HepG2 (cell line): ENCODE results near the gene IL18. TPM values are rescaled to one million over a fixed set of nuclear protein-coding genes. Genes with fewer than 3 reads are reported as not detected.

Experiments
- MAFG ChIP-seq: sonication (generic); formaldehyde crosslinking; IDR thresholded peaks from 2 replicates; pipeline ENCODE4 v1.5.1; 2020; ENCODE audit warnings: mild to moderate bottlenecking, missing genetic modification reagents
- SMARCE1 ChIP-seq: fragments of 450-650 bp; IDR thresholded peaks from 2 replicates; pipeline ENCODE4 v1.6.1; 2017; ENCODE audit warnings: borderline replicate concordance
- TEAD3 ChIP-seq: optimal IDR thresholded peaks from 2 replicates; pipeline ENCODE3; 2016; ENCODE audit warnings: borderline replicate concordance
- THYN1 ChIP-seq: sonication (generic); formaldehyde crosslinking; IDR thresholded peaks from 2 replicates; pipeline ENCODE4 v1.8.1; 2023; ENCODE audit warnings: low read depth, mild to moderate bottlenecking, moderate library complexity, missing genetic modification reagents, borderline replicate concordance
- ZNF138 ChIP-seq: sonication (generic); formaldehyde crosslinking; IDR thresholded peaks from 2 replicates; pipeline ENCODE4 v1.5.0; 2020; ENCODE audit warnings: mild to moderate bottlenecking, low read depth, missing genetic modification reagents
- polyA plus RNA-seq, 8 experiments: library from polyadenylated mRNA; depleted of rRNA in 3 of 8; stranded (reverse) in 7 of 8; unstranded in 1 of 8; fragments of >200 nt; fragmentation: Illumina TruSeq in 4 of 8; extraction: Trizol in 4 of 8; gene quantifications; 2 replicates each; pipeline versions ENCODE4 v1.2.1 to v1.2.3, GENCODE V29; 2011 to 2016; ENCODE audit warnings: low read depth in 4 of 8, missing spikeins in 1 of 8, mixed read lengths in 1 of 8; ENCODE audit not compliant: insufficient read depth in 1 of 8
- total RNA-seq, 5 experiments: library from RNA; depleted of rRNA; stranded (reverse); fragments of >200 nt; fragmentation: Illumina TruSeq; extraction: Trizol; gene quantifications; 2 replicates each; pipeline ENCODE4 v1.2.3, GENCODE V29; 2016; ENCODE audit warnings: low read depth in 1 of 5
- TF ChIP-seq, protein P1 (sequence below): sonication (generic); formaldehyde crosslinking; conservative IDR thresholded peaks from 2 replicates; pipeline ENCODE4 v1.4.0; 2020; ENCODE audit warnings: mild to moderate bottlenecking, missing genetic modification reagents, moderate library complexity
- TF ChIP-seq, protein P2 (sequence below): sonication (generic); formaldehyde crosslinking; conservative IDR thresholded peaks from 2 replicates; pipeline ENCODE4 v1.8.0; 2022; ENCODE audit warnings: missing genetic modification reagents
- TF ChIP-seq, protein P3 (sequence below): sonication (generic); formaldehyde crosslinking; IDR thresholded peaks from 2 replicates; pipeline ENCODE4 v1.4.0; 2020; ENCODE audit warnings: mild to moderate bottlenecking, missing genetic modification reagents
- TF ChIP-seq, protein P4 (sequence below): sonication (generic); formaldehyde crosslinking; IDR thresholded peaks from 2 replicates; pipeline ENCODE4 v1.8.0; 2022; ENCODE audit warnings: missing genetic modification reagents, mild to moderate bottlenecking, inconsistent platforms, borderline replicate concordance

Gene IL18
- total and polyA plus RNA-seq, 2 of the 13 experiments (the other 11 are each of a cell fraction or from before 2014, with no cell fraction given): 0.89 to 2.7 TPM

DNA sequence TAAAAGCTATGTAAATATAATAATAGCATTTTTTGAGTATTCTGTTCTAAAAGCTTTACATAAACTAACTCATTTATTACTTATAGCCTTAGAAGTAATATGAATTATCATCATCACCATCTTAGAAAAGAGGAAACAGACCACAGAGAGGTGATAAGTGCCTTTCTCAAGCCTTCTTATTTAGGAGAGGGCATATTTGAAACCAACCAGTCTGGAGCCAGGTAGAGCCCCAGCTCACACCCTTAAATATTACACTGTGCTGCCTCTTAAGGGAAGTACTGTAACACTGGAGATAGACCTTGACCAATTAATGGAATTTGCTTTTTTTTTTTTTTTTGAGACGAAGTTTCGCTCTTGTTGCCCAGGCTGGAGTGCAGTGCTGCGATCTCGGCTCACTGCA is 13.7 kb upstream of the IL18 start (continued):
- TF ChIP-seq, protein P1, sequence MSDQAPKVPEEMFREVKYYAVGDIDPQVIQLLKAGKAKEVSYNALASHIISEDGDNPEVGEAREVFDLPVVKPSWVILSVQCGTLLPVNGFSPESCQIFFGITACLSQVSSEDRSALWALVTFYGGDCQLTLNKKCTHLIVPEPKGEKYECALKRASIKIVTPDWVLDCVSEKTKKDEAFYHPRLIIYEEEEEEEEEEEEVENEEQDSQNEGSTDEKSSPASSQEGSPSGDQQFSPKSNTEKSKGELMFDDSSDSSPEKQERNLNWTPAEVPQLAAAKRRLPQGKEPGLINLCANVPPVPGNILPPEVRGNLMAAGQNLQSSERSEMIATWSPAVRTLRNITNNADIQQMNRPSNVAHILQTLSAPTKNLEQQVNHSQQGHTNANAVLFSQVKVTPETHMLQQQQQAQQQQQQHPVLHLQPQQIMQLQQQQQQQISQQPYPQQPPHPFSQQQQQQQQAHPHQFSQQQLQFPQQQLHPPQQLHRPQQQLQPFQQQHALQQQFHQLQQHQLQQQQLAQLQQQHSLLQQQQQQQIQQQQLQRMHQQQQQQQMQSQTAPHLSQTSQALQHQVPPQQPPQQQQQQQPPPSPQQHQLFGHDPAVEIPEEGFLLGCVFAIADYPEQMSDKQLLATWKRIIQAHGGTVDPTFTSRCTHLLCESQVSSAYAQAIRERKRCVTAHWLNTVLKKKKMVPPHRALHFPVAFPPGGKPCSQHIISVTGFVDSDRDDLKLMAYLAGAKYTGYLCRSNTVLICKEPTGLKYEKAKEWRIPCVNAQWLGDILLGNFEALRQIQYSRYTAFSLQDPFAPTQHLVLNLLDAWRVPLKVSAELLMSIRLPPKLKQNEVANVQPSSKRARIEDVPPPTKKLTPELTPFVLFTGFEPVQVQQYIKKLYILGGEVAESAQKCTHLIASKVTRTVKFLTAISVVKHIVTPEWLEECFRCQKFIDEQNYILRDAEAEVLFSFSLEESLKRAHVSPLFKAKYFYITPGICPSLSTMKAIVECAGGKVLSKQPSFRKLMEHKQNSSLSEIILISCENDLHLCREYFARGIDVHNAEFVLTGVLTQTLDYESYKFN (CRISPR knock-in tag): no peak
- no peak for TF ChIP-seq ZNF138 (CRISPR knock-in tag)
- TF ChIP-seq TEAD3: no peak
- TF ChIP-seq, protein P2, sequence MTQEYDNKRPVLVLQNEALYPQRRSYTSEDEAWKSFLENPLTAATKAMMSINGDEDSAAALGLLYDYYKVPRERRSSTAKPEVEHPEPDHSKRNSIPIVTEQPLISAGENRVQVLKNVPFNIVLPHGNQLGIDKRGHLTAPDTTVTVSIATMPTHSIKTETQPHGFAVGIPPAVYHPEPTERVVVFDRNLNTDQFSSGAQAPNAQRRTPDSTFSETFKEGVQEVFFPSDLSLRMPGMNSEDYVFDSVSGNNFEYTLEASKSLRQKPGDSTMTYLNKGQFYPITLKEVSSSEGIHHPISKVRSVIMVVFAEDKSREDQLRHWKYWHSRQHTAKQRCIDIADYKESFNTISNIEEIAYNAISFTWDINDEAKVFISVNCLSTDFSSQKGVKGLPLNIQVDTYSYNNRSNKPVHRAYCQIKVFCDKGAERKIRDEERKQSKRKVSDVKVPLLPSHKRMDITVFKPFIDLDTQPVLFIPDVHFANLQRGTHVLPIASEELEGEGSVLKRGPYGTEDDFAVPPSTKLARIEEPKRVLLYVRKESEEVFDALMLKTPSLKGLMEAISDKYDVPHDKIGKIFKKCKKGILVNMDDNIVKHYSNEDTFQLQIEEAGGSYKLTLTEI (CRISPR knock-in tag): no peak
- no peak for TF ChIP-seq SMARCE1
- TF ChIP-seq, protein P3, sequence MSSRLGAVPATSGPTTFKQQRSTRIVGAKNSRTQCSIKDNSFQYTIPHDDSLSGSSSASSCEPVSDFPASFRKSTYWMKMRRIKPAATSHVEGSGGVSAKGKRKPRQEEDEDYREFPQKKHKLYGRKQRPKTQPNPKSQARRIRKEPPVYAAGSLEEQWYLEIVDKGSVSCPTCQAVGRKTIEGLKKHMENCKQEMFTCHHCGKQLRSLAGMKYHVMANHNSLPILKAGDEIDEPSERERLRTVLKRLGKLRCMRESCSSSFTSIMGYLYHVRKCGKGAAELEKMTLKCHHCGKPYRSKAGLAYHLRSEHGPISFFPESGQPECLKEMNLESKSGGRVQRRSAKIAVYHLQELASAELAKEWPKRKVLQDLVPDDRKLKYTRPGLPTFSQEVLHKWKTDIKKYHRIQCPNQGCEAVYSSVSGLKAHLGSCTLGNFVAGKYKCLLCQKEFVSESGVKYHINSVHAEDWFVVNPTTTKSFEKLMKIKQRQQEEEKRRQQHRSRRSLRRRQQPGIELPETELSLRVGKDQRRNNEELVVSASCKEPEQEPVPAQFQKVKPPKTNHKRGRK (CRISPR knock-in tag): no peak
- no peak for TF ChIP-seq THYN1 (CRISPR knock-in tag)
- TF ChIP-seq, protein P4, sequence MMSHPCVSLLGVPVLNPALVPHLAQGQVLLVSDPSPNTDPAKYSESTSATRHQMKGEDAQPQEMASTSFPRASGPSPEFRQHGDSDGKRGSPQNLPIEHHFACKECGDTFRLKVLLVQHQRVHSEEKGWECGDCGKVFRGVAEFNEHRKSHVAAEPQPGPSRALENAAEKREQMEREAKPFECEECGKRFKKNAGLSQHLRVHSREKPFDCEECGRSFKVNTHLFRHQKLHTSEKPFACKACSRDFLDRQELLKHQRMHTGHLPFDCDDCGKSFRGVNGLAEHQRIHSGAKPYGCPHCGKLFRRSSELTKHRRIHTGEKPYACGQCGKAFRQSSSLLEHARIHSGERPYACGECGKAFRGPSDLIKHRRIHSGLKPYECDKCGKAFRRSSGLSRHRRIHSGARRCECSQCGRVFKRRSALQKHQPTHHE (CRISPR knock-in tag): no peak
- no peak for TF ChIP-seq MAFG (CRISPR knock-in tag)
